GM19372 (cell line): ENCODE results near the gene SEZ6.

Experiments used
- ATAC-seq: cut with Tn5 transposase; IDR thresholded peaks from one replicate; pipeline ENCODE4 v1.9.1; 2021; ENCODE audit warnings: mild to moderate bottlenecking, low read depth, moderate library complexity; ENCODE audit not compliant: unreplicated experiment

The SEZ6 gene

GRCh38 chr17:29036584-29036983 is 30.8 kb upstream of the SEZ6 start:
- ATAC-seq, result no peak

DNA sequence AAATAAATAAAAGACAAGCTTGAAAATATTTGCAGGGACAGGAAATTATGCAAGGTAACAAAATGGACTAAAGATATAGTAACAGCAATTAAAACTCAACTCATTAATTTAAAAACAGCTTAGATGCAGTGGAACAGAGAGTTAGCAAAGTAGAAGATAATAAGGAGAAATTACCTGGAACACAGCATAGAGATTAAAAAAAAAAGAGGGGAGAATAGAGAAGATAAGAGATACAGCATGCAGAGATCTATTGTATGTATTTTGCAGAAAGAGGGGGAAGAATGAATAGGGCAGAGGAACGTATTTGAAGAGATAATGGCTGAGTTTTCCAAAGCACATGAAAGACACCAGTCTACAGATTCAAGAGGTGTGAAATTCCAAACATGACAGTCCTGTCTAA is 28.7 kb upstream of the SEZ6 start:
- ATAC-seq, result no peak

GRCh38 chr17:29032857-29033197 is 27.0 kb upstream of the SEZ6 start:
- no peak for ATAC-seq

- ATAC-seq, result no peak
These were observed 26.4 kb upstream of the SEZ6 start for GRCh38 chr17:29032013-29032856.

GRCh38 chr17:29031488-29031887 is 25.7 kb upstream of the SEZ6 start:
- no peak for ATAC-seq

GRCh38 chr17:29024316-29024952 is 18.6 kb upstream of the SEZ6 start:
- ATAC-seq, result no peak

DNA sequence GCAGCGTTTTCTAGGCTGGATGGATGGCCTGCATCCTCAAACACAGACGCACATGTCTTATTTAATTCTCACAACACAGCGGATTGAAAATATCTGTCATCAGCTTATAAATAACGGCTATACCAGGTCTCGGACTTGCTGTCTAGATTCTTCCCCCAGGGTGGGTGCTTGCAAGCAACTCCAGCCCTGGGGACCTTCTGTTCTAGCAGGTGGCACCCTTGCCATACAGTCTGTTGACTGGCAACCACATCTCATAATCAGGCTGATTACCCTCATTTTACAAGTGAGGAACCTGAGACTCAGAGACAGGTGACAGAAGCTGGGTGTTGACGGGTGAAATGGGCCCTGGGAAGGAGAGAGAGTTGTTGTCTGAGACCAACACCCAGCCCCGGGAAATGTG is 16.2 kb upstream of the SEZ6 start:
- no peak for ATAC-seq

- ATAC-seq, result no peak
These were observed 15.4 kb upstream of the SEZ6 start for GRCh38 chr17:29021226-29021625.

GRCh38 chr17:29020576-29020975 is 14.7 kb upstream of the SEZ6 start:
- no peak for ATAC-seq

DNA sequence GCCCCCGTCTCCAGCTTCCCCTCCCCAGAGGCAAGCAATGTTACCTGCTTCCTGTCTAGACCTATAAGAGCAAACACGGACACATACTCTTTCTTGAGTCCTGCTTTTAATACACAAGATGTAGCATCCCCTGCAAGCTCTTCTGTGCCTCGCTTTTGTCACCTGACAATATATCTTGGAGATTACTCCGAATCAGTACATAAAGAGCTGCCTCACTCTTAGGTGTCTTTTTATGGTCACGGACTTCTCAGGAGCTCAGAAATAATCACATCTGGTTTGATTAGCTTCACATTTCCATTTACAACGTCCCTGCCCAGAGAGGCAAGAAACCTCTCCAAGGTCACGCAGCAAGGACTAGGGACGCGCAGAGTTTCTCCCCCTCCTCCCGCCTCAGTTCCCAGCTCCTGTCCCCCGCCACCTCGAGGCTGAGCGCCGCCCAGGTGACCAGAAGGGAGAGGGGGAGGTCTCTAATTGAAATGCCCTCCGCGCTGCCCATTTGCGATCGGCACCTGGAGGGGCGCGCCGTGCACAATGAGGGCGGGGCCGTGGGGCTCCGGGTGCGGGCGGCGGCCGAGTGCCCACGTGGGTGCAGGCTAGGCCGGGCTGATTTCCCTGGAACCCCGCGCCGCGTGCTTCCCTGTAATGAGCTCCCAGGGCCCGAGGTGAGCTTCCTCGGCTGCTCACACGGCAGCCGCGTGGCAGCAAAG is 13.8 kb upstream of the SEZ6 start:
- ATAC-seq, result no peak

- no peak for ATAC-seq
These were observed 13.1 kb upstream of the SEZ6 start for GRCh38 chr17:29018788-29019474.

DNA sequence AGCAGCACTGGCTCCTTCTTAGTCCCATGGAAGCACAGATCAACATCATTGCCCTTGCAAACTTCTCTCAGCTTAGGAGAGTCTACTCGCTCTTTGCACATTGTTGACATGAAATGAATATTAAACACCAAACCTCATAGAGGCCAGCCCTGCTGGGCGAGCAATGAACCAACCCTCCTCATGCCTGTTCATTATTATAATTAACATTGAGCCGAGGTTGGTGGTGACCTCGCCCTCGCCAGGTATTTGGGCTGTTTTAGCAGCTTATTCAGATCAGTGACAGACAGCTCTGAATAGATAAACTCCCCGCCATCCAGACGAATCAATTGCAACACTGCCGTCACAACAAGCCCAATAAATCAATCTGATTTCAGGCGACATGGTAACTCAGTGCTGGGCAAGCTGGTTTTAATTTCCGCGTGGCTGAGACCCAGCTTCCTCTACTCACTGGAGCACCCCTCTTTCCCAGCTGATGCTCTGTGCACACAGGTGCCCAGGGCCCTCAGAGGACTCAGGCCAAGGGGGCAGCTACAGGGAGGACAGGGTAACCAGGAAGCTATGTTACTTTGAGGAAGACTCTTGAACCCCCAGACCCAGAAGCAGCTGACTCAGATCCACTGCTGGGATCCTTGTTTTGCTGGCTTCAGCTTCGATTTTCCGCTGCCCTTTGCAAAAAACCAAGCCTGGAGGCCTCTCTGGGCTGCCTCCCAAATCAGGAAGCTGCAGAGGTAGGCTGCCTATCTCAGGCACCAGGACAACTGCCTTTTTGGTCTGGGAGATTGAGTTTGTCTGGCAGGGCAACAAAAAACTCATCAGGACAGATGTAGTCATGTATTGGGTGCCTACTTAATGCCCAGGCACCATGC is 10.7 kb upstream of the SEZ6 start:
- ATAC-seq, result no peak

- ATAC-seq, result no peak
These were observed 8.9 kb upstream of the SEZ6 start for GRCh38 chr17:29014716-29015115.

DNA sequence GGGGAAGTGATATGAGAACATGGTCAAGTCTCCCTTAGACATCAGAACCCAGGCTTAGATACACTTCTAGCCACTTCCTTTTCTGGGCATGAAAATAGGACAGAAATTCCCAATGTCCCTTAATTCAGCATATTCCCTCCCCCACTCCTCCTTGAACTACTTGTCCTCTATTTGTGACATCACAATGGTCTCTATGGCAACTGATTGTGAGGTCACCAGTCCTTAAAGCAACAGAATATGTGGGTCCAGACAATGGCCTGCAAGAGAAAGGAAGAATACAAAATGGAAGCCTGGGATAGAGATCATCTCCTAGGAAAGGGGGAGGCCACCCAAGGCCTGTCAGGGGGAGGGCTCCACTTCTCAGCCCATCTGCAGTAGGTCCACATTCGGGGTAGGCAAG is 6.7 kb upstream of the SEZ6 start:
- no peak for ATAC-seq

DNA sequence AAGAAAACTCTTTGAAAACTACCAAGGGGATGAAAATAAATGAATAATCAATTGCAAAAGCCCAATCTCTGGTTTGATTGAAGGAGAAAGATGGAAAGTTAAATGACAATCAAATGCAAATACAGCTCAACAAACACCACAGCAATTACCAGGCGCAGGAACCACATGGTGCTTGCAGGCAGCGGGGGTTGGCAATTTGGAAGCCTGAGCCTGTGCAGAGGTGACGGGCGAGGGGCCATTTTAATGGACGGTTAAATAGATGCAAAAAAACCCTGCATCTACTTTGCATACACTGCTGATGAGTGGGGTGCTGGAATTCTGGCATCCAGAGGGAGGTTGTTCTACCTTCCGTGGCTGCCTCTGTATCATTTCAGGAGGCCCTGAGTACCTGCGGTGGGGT is 4.8 kb upstream of the SEZ6 start:
- no peak for ATAC-seq

DNA sequence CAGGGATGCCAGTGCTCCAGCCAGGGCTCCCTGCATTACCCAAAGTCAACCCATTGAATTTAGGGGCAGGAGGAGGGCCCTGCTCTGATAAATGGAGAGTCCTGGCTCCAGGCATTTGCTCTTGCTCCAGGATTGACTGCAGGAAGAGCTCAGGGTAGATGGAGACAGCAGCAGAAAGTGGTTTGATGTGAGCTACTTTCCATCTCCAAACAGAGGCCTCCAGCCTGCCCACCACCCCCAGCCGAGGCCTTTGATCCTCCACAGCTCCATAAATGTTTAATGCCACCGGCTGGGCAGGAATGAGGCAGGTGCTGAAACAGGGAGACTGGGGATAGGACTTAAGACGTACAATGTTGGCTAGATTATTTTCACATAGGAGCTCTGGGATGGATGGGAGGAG is 4.3 kb upstream of the SEZ6 start:
- ATAC-seq, result no peak

DNA sequence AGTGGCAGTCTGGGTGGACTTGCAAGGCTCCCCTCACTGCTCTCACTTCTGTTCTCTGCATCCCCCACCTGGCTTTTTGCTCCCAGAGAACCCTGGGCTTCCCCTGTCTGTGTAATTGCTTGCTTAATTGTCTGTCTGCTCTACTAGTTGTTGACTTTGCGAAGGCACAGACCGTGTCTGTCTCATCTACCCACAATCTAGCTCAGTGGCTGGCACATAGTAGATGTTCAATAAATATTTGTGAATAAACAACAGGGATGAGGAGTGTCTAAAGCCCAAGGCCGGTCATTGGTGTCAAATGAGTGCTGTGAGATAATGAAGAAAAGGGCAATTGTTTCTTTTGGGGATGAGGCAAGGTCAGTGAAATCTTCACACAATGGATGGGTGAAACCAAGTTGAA is 2.8 kb upstream of the SEZ6 start:
- ATAC-seq, result no peak

DNA sequence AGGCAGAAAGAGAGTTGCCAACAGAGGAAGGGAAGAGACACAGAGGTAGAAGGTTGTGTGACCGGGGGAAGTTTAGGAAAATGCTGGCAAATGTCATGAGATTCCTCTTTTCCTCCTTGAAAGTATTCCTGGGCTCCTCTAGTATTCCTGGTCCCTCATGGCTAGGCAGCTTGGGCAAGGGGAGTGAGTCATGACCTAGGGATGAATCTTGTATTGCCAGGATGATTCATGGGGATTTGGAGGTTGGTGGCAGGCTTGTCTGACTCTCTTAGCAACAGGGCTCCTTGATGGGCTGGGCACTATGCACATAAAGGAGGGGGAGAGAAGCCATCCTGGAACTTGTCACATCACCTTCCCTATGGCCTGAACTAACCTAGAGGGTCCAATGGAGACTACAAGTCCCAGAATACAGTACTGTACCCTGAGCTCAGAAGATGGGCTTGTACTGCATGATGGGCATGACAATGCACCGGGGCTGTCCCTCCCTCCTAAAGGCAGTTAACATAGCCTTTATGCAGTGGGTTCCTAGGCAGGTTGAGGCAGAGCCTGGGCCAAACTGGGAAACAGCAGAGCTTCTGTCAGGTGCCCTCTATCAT is 2.1 kb upstream of the SEZ6 start:
- ATAC-seq, result no peak

DNA sequence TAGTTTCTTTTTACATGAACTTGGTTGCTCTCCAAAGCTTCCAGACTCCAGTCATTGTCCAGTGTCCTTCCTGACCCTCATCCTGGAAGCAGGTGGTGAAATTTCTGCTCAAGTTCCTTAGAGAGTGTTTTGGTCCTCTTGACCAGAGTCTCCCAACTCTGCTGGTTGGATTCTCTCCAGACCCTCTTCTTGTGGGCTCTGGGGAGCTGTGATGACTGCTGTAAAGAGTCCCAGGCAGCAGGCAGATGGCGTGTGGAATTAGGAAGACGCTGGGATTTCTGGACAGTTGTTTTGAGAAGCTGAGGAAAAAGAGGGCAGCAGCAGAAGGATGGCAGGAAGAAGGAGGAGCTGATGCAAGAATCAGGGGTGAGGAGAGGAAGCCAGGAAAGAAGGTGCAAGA is 1.6 kb upstream of the SEZ6 start:
- no peak for ATAC-seq
